PC-3 (cell line): ENCODE measurements around the gene CHPT1.

Experiments used
- CTCF ChIP-seq: fragments of 300-600 bp; sonication (generic); conservative IDR thresholded peaks from 2 replicates; pipeline ENCODE4 v1.5.1; 2017; ENCODE audit warnings: antibody characterized with exemption, low read depth, mild to moderate bottlenecking, low read length
- EZH2 ChIP-seq: fragments of 300-600 bp; sonication (generic); IDR thresholded peaks from one replicate; pipeline ENCODE4 v1.6.1; 2017; ENCODE audit warnings: antibody characterized with exemption, mild to moderate bottlenecking, low read length; ENCODE audit not compliant: unreplicated experiment
- EZH2phosphoT487 ChIP-seq: fragments of 300-600 bp; sonication (generic); IDR thresholded peaks from 2 replicates; pipeline ENCODE4 v1.6.1; 2018; ENCODE audit warnings: mild to moderate bottlenecking, antibody characterized with exemption, low read length, borderline replicate concordance

- TF ChIP-seq CTCF (peak; percentile 18; the same call in 1 of the 2 replicates), EZH2phosphoT487 (no peak), EZH2 (no peak)
These were observed 70.1 kb downstream of the CHPT1 start for GRCh38 chr12:101767537-101767936.
